Lower leg skin (tissue), 3 donors: ENCODE results near the gene ZNF133.

Experiments used
- CTCF ChIP-seq, 3 donors: fragments of 450-650 bp; IDR thresholded peaks; one replicate each; pipeline ENCODE4 v1.5.1; 2016; ENCODE audit warnings: antibody characterized with exemption in 3 of 3, mild to moderate bottlenecking in 3 of 3, moderate library complexity in 2 of 3
- POLR2A ChIP-seq, 2 donors: fragments of 450-650 bp; IDR thresholded peaks; one replicate each; pipeline ENCODE4 v1.6.1; 2016 to 2017; ENCODE audit warnings: antibody characterized with exemption in 2 of 2, mild to moderate bottlenecking in 1 of 2, moderate library complexity in 1 of 2

GRCh38 chr20:18289306-18289705 lies 979 bp downstream of the ZNF133 start:
- TF ChIP-seq CTCF (IDR thresholded peaks at IDR 0.05) (no peak), POLR2A (IDR thresholded peaks at IDR 0.05) (no peak)
